HG02678 (cell line): ENCODE measurements around the gene GLI3.

Experiments used
- ATAC-seq: cut with Tn5 transposase; IDR thresholded peaks from one replicate; pipeline ENCODE4 v1.9.1; 2021; ENCODE audit warnings: mild to moderate bottlenecking, moderate library complexity; ENCODE audit not compliant: unreplicated experiment

GLI3 gene

GRCh38 chr7:42236976-42237810 lies at the start of gene GLI3:
Gene GLI3, minus strand, starts transcription at chr7:42237209. Its CDS starts 13,956 bp downstream, at chr7:42223253.
- ATAC-seq, result peak; percentile 73

- ATAC-seq, result no peak
These were observed 48.4 kb upstream of the GLI3 start for GRCh38 chr7:42285383-42285824.

- ATAC-seq, result no peak
These were observed 46.5 kb upstream of the GLI3 start for GRCh38 chr7:42283553-42283952.

- no peak for ATAC-seq
These were observed 41.3 kb upstream of the GLI3 start for GRCh38 chr7:42278344-42278743.

GRCh38 chr7:42274053-42274452 lies 37.0 kb upstream of the GLI3 start:
- ATAC-seq, result no peak

- no peak for ATAC-seq
These were observed 36.0 kb upstream of the GLI3 start for GRCh38 chr7:42272793-42273665.

- no peak for ATAC-seq
These were observed 32.2 kb upstream of the GLI3 start for GRCh38 chr7:42269161-42269560.

GRCh38 chr7:42264702-42265101 lies 27.7 kb upstream of the GLI3 start:
- no peak for ATAC-seq

GRCh38 chr7:42263971-42264370 lies 27.0 kb upstream of the GLI3 start:
- ATAC-seq, result no peak

- no peak for ATAC-seq
These were observed 26.0 kb upstream of the GLI3 start for GRCh38 chr7:42262964-42263363.

GRCh38 chr7:42254217-42254616 lies 17.2 kb upstream of the GLI3 start:
- no peak for ATAC-seq

- ATAC-seq, result no peak
These were observed 16.3 kb upstream of the GLI3 start for GRCh38 chr7:42253316-42253715.

GRCh38 chr7:42250411-42250810 lies 13.4 kb upstream of the GLI3 start:
- ATAC-seq, result no peak

- ATAC-seq, result no peak
These were observed 11.6 kb upstream of the GLI3 start for GRCh38 chr7:42248579-42248978.

- ATAC-seq, result no peak
These were observed 10.3 kb upstream of the GLI3 start for GRCh38 chr7:42247301-42247700.

GRCh38 chr7:42244828-42245227 lies 7.8 kb upstream of the GLI3 start:
- ATAC-seq, result no peak

GRCh38 chr7:42242381-42242780 lies 5.4 kb upstream of the GLI3 start:
- no peak for ATAC-seq

GRCh38 chr7:42241424-42241823 lies 4.4 kb upstream of the GLI3 start:
- ATAC-seq, result no peak

GRCh38 chr7:42240416-42240815 lies 3.4 kb upstream of the GLI3 start:
- ATAC-seq, result no peak

- no peak for ATAC-seq
These were observed 1.8 kb upstream of the GLI3 start for GRCh38 chr7:42238709-42239366.

- ATAC-seq, result no peak
These were observed 967 bp upstream of the GLI3 start for GRCh38 chr7:42237811-42238541.
